OCI-LY7 (cell line): ENCODE measurements around the gene OR2V2. TPM values are rescaled to one million over a fixed set of nuclear protein-coding genes. Genes with fewer than 3 reads are reported as not detected.

Experiments
- BruUV-seq: library from RNA; stranded (reverse); fragments of 400-500 nt; replicated peaks from 2 replicates; lab custom pipeline; 2021; lab: Mats Ljungman, UMichigan
- CTCF ChIA-PET: fragments of 300-600 bp; sonication (Branson Sonifier 250); formaldehyde crosslinking; loops from one replicate; lab custom pipeline; 2022; ENCODE audit warnings: antibody characterized with exemption; ENCODE audit not compliant: unreplicated experiment; lab: Charles Lee
- POLR2A ChIA-PET: fragments of 300-600 bp; sonication (Branson Sonifier 250); formaldehyde crosslinking; loops from one replicate; lab custom pipeline; 2022; ENCODE audit warnings: antibody characterized with exemption; lab: Charles Lee
- DNase-seq: peaks from one replicate; pipeline ENCODE4 v3.0.0-alpha.2; 2015; ENCODE audit warnings: low spot score
- H2AFZ ChIP-seq: fragments of 200-600 bp; sonication (generic), shearing (Covaris generic); 2 replicates; pipeline ENCODE4 v1.6.1; 2014; ENCODE audit warnings: mild to moderate bottlenecking, antibody characterized with exemption, low read length, moderate library complexity
- H3K27ac ChIP-seq: fragments of 200-600 bp; sonication (generic); 2 replicates; pipeline ENCODE4 v1.5.1; 2014; ENCODE audit warnings: mixed run types, low read depth, mild to moderate bottlenecking, moderate library complexity, low read length, inconsistent platforms; ENCODE audit not compliant: poor library complexity, severe bottlenecking
- H3K36me3 ChIP-seq: fragments of 200-600 bp; sonication (generic); 2 replicates; pipeline ENCODE4 v1.6.1; 2014; ENCODE audit warnings: mild to moderate bottlenecking, antibody characterized with exemption, low read length, moderate library complexity, mixed read lengths; ENCODE audit not compliant: insufficient read depth
- H3K4me1 ChIP-seq: fragments of 200-600 bp; sonication (generic); 2 replicates; pipeline ENCODE4 v1.5.1; 2014; ENCODE audit warnings: mild to moderate bottlenecking, low read length; ENCODE audit not compliant: insufficient read depth, poor library complexity, severe bottlenecking
- H3K4me2 ChIP-seq: fragments of 200-600 bp; sonication (generic); 2 replicates; pipeline ENCODE4 v1.6.1; 2014; ENCODE audit warnings: mild to moderate bottlenecking, low read length
- H3K4me3 ChIP-seq: fragments of 200-600 bp; sonication (generic); 2 replicates; pipeline ENCODE4 v1.5.1; 2014; ENCODE audit warnings: mild to moderate bottlenecking, low read depth, low read length; ENCODE audit not compliant: poor library complexity, severe bottlenecking
- H3K79me2 ChIP-seq: fragments of 200-600 bp; sonication (generic); 2 replicates; pipeline ENCODE4 v1.6.1; 2016; ENCODE audit warnings: low read depth, mild to moderate bottlenecking, low read length, moderate library complexity, mixed read lengths; ENCODE audit not compliant: insufficient read depth
- H3K9me2 ChIP-seq: fragments of 200-600 bp; sonication (generic); 2 replicates; pipeline ENCODE4 v1.6.1; 2016; ENCODE audit warnings: mild to moderate bottlenecking, low read length, mixed read lengths; ENCODE audit not compliant: insufficient read depth
- H3K9me3 ChIP-seq: fragments of 200-600 bp; sonication (generic); 2 replicates; pipeline ENCODE4 v1.6.1; 2014; ENCODE audit warnings: mild to moderate bottlenecking, mixed run types, low read length, mixed read lengths
- H4K20me1 ChIP-seq: fragments of 200-600 bp; sonication (generic); 2 replicates; pipeline ENCODE4 v1.6.1; 2014; ENCODE audit warnings: mild to moderate bottlenecking, antibody characterized with exemption, low read length, moderate library complexity, mixed read lengths; ENCODE audit not compliant: insufficient read depth
- EZH2phosphoT487 ChIP-seq: fragments of 200-600 bp; sonication (generic); IDR thresholded peaks from 2 replicates; pipeline ENCODE4 v1.6.1; 2018; ENCODE audit warnings: low read depth, borderline replicate concordance, mild to moderate bottlenecking, mixed run types, antibody characterized with exemption, low read length, moderate library complexity, mixed read lengths
- intact Hi-C: fragments of 100-400 bp; cut with micrococcal nuclease; formaldehyde crosslinking; loops from one replicate; pipeline ENCODE4 v1.10.0; 2022; ENCODE audit not compliant: unreplicated experiment
- total RNA-seq, 2 experiments: library from RNA; depleted of rRNA in 1 of 2; stranded (reverse); fragments of >200 nt in 1 of 2; shearing (Covaris generic) in 1 of 2; gene quantifications; 2 replicates each; pipeline ENCODE4 v1.2.3, GENCODE V29; 2014 to 2022
- TF ChIP-seq, protein P1 (sequence below): fragments of 200-600 bp; sonication (generic); conservative IDR thresholded peaks from 2 replicates; pipeline ENCODE4 v1.5.1; 2014; ENCODE audit warnings: mild to moderate bottlenecking, antibody characterized with exemption, low read length, moderate library complexity, mixed read lengths

The OR2V2 gene
- total RNA-seq, 2 experiments from 2014 or later: 0.06 TPM; not detected in 1

DNA sequence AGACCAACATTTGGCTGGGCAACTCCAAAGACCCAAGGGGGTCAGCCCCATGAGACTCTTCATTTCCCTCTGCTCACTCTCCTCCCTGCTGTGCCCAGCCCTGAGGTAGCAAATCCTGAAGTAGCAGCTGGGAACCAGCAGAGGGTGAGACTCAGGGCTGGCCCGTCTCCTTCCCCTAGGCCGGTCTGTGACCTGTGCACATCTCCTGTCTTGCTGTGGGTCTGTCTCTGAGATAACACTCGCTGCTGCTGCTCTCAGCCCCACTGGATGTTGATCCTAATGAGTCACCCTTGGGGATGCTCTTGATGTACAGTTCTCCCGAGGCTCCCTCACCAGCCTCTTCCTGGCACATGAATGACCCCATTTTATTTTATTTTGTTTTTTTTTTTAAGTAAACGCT lies 9.1 kb upstream of the OR2V2 start:
- Histone ChIP-seq H3K4me1 (no peaks in the 10 kb centered on the region), H3K27ac (no peak overlapping the region), H3K9me2 (no peaks in the 10 kb centered on the region), H4K20me1 (no peaks in the 10 kb centered on the region), H3K9me3 (peaks cover 8% of the 10 kb centered on the region; the same call in 1 of the 2 replicates), H3K4me2 (no peak overlapping the region), H3K79me2 (no peaks in the 10 kb centered on the region), H2AFZ (no peak overlapping the region), H3K4me3 (no peak overlapping the region), H3K36me3 (no peaks in the 10 kb centered on the region)
- BruUV-seq: no TSS peak
- DNase-seq: no peak
- intact Hi-C loops: no loop called here
- ChIA-PET CTCF (no interaction called here), POLR2A (interaction anchor here (0.6 to 0.7 kb wide), 2 partner anchors 401 to 484 kb away, joined by 3 to 6 read pairs; no protein-coding TSS in a partner anchor)
- no peak for TF ChIP-seq EZH2phosphoT487
- TF ChIP-seq, protein P1, sequence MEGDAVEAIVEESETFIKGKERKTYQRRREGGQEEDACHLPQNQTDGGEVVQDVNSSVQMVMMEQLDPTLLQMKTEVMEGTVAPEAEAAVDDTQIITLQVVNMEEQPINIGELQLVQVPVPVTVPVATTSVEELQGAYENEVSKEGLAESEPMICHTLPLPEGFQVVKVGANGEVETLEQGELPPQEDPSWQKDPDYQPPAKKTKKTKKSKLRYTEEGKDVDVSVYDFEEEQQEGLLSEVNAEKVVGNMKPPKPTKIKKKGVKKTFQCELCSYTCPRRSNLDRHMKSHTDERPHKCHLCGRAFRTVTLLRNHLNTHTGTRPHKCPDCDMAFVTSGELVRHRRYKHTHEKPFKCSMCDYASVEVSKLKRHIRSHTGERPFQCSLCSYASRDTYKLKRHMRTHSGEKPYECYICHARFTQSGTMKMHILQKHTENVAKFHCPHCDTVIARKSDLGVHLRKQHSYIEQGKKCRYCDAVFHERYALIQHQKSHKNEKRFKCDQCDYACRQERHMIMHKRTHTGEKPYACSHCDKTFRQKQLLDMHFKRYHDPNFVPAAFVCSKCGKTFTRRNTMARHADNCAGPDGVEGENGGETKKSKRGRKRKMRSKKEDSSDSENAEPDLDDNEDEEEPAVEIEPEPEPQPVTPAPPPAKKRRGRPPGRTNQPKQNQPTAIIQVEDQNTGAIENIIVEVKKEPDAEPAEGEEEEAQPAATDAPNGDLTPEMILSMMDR: no peak

- POLR2A ChIA-PET: no interaction called here
- no peak overlapping the region for H3K4me3 ChIP-seq
- no peak for TF ChIP-seq EZH2phosphoT487
- TF ChIP-seq, protein P1: no peak
Measured at GRCh38 chr5:181140766-181141165, 6.6 kb upstream of the OR2V2 start.

GRCh38 chr5:181142054-181142453 lies 5.3 kb upstream of the OR2V2 start:
- no peak overlapping the region for H3K27ac ChIP-seq
- H3K4me1 ChIP-seq: no peaks in the 10 kb centered on the region
- intact Hi-C loops: no loop called here
- no peaks in the 10 kb centered on the region for H4K20me1 ChIP-seq
- ChIA-PET POLR2A (interaction anchor here (1.0 to 1.1 kb wide), 2 partner anchors 27 to 278 kb away, joined by 3 read pairs; no protein-coding TSS in a partner anchor), CTCF (no interaction called here)
- H3K9me2 ChIP-seq: no peaks in the 10 kb centered on the region
- H3K36me3 ChIP-seq: no peaks in the 10 kb centered on the region
- DNase-seq: no peak
- H3K79me2 ChIP-seq: no peaks in the 10 kb centered on the region
- H3K9me3 ChIP-seq: peaks cover 16% of the 10 kb centered on the region
- no peak overlapping the region for H2AFZ ChIP-seq
- no peak overlapping the region for H3K4me3 ChIP-seq
- TF ChIP-seq EZH2phosphoT487: no peak
- no TSS peak for BruUV-seq
- no peak overlapping the region for H3K4me2 ChIP-seq

More at GRCh38 chr5:181140766-181141165, 6.6 kb upstream of the OR2V2 start:
- Histone ChIP-seq H3K9me2 (no peaks in the 10 kb centered on the region), H3K4me2 (no peak overlapping the region), H3K4me1 (no peaks in the 10 kb centered on the region), H2AFZ (no peak overlapping the region), H3K9me3 (peaks cover 20% of the 10 kb centered on the region), H4K20me1 (no peaks in the 10 kb centered on the region), H3K27ac (no peak overlapping the region), H3K36me3 (no peaks in the 10 kb centered on the region), H3K79me2 (no peaks in the 10 kb centered on the region)
- intact Hi-C loops: no loop called here
- no peak for DNase-seq
- CTCF ChIA-PET: no interaction called here
- no TSS peak for BruUV-seq
